ENCODE measurements around the gene DLK1. TPM values are rescaled to one million over a fixed set of nuclear protein-coding genes. Genes with fewer than 3 reads are reported as not detected.

Gene DLK1
- total and polyA plus RNA-seq, 2 of the 13 experiments (the other 11 are each of a cell fraction or from before 2014, with no cell fraction given) = 95.5 to 312 TPM

DNA sequence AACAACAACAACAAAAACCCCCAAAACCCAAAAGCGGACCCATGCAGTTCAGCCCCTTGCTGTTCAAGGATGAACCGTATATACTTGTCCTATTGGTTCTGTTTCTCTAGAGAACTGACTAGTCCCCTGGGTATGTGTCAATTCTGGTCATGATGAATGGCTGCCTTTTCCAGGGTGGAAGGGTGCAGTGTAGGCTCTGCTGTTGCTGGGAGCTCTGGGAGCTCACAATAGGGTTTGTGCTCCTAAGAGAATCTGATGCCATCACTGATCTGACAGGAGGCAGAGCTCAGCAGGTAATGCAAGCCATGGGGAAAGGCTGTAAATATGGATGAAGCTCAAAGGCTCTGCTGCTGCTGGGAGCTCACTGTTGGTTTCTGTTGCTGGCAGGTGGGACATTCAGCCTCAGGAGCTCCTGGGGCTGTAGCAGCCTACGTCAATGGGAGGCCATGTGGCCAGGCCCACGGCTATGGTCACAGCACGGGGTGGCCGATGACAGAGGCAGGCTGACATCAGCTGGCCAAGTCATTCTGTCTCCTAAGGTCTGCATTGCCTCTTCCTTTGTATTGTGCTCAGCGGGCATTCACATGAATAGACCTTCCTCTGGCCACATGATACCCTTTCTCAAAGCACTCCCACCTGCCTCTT lies 37.9 kb downstream of the DLK1 start:
- H3K79me2 ChIP-seq (ENCODE audit: insufficient read depth, low read length) = no peaks in the 10 kb centered on the region
- no peak overlapping the region for H3K9ac ChIP-seq (ENCODE audit: insufficient read depth, low read depth, low read length)
- H3K36me3 ChIP-seq (replicated peaks in 1 of 2; ENCODE audit: control insufficient read depth in 1 of 2, insufficient read depth in 2 of 2, low read length in 2 of 2) = no peaks in the 10 kb centered on the region
- H3K4me2 ChIP-seq (ENCODE audit: low read depth, low read length) = no peak overlapping the region
- DNase-seq (ENCODE audit: low spot score) (no peak), FAIRE-seq (no peak), ATAC-seq (no peak)
- no peaks in the 10 kb centered on the region for H3K9me3 ChIP-seq (ENCODE audit: low read length)
- CTCF ChIA-PET (ENCODE audit: low intra/inter-chr PET ratio, low total read pairs) = no interaction called here
- no peaks in the 10 kb centered on the region for H4K20me1 ChIP-seq (ENCODE audit: insufficient read depth, low read length)
- no peaks in the 10 kb centered on the region for H3K27me3 ChIP-seq (ENCODE audit: control insufficient read depth in 1 of 2, insufficient read depth in 2 of 2, low read length in 2 of 2)
- no peak overlapping the region for H3K4me3 ChIP-seq (replicated peaks in 1 of 3; ENCODE audit: insufficient read depth in 1 of 3, low read depth in 2 of 3, low read length in 3 of 3)
- H3K27ac ChIP-seq (ENCODE audit: extremely low read length, insufficient read depth, low read length) = no peak overlapping the region
- no TSS peak for BruUV-seq (replicated peaks)
- H3K4me1 ChIP-seq (ENCODE audit: insufficient read depth, low read length) = peaks cover 29% of the 10 kb centered on the region
- 89% methylated on average over 7 of the region's 7 CpGs for WGBS (ENCODE audit: low lambda C conversion rate)
- POLR2A ChIA-PET = interaction anchor here (0.9 to 2.4 kb wide), 2 partner anchors 14 to 53 kb away, joined by 4 to 13 read pairs; no protein-coding TSS in a partner anchor
- intact Hi-C loops (cut with micrococcal nuclease; ENCODE audit: unreplicated experiment) (no loop called here), in situ Hi-C loops (cut with HindIII; ENCODE audit: extremely low pct_ligation_motif_present, low pct_unique_long_range_greater_than_20kb) (no loop called here)
- no peak overlapping the region for H2AFZ ChIP-seq (ENCODE audit: low read length)
- TF ChIP-seq, protein P1, sequence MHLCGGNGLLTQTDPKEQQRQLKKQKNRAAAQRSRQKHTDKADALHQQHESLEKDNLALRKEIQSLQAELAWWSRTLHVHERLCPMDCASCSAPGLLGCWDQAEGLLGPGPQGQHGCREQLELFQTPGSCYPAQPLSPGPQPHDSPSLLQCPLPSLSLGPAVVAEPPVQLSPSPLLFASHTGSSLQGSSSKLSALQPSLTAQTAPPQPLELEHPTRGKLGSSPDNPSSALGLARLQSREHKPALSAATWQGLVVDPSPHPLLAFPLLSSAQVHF (CRISPR knock-in tag; IDR thresholded peaks at IDR 0.05) = no peak
- TF ChIP-seq, protein P2, sequence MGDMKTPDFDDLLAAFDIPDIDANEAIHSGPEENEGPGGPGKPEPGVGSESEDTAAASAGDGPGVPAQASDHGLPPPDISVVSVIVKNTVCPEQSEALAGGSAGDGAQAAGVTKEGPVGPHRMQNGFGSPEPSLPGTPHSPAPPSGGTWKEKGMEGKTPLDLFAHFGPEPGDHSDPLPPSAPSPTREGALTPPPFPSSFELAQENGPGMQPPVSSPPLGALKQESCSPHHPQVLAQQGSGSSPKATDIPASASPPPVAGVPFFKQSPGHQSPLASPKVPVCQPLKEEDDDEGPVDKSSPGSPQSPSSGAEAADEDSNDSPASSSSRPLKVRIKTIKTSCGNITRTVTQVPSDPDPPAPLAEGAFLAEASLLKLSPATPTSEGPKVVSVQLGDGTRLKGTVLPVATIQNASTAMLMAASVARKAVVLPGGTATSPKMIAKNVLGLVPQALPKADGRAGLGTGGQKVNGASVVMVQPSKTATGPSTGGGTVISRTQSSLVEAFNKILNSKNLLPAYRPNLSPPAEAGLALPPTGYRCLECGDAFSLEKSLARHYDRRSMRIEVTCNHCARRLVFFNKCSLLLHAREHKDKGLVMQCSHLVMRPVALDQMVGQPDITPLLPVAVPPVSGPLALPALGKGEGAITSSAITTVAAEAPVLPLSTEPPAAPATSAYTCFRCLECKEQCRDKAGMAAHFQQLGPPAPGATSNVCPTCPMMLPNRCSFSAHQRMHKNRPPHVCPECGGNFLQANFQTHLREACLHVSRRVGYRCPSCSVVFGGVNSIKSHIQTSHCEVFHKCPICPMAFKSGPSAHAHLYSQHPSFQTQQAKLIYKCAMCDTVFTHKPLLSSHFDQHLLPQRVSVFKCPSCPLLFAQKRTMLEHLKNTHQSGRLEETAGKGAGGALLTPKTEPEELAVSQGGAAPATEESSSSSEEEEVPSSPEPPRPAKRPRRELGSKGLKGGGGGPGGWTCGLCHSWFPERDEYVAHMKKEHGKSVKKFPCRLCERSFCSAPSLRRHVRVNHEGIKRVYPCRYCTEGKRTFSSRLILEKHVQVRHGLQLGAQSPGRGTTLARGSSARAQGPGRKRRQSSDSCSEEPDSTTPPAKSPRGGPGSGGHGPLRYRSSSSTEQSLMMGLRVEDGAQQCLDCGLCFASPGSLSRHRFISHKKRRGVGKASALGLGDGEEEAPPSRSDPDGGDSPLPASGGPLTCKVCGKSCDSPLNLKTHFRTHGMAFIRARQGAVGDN (CRISPR knock-in tag; IDR thresholded peaks at IDR 0.05) = peak; percentile 32
- TF ChIP-seq ZNF468 (CRISPR knock-in tag; IDR thresholded peaks at IDR 0.05) = no peak
- TF ChIP-seq, protein P3, sequence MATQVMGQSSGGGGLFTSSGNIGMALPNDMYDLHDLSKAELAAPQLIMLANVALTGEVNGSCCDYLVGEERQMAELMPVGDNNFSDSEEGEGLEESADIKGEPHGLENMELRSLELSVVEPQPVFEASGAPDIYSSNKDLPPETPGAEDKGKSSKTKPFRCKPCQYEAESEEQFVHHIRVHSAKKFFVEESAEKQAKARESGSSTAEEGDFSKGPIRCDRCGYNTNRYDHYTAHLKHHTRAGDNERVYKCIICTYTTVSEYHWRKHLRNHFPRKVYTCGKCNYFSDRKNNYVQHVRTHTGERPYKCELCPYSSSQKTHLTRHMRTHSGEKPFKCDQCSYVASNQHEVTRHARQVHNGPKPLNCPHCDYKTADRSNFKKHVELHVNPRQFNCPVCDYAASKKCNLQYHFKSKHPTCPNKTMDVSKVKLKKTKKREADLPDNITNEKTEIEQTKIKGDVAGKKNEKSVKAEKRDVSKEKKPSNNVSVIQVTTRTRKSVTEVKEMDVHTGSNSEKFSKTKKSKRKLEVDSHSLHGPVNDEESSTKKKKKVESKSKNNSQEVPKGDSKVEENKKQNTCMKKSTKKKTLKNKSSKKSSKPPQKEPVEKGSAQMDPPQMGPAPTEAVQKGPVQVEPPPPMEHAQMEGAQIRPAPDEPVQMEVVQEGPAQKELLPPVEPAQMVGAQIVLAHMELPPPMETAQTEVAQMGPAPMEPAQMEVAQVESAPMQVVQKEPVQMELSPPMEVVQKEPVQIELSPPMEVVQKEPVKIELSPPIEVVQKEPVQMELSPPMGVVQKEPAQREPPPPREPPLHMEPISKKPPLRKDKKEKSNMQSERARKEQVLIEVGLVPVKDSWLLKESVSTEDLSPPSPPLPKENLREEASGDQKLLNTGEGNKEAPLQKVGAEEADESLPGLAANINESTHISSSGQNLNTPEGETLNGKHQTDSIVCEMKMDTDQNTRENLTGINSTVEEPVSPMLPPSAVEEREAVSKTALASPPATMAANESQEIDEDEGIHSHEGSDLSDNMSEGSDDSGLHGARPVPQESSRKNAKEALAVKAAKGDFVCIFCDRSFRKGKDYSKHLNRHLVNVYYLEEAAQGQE (IDR thresholded peaks at IDR 0.05; ENCODE audit: borderline replicate concordance in 1 of 2, low read depth in 1 of 2, low read length in 2 of 2) = no peak
